ENCODE data around the gene BRAT1.
"Not testable (repeated sequence)": the region's sequence is repeated elsewhere in the genome, so short reads cannot be mapped to it uniquely, and the experiment has no call there.

BRAT1 gene

GRCh38 chr7:2539031-2539911 lies 16.1 kb downstream of the BRAT1 start:
- Histone ChIP-seq H3K14ac (ENCODE audit: low read length) (no peak overlapping the region), H3K4ac (ENCODE audit: low read depth, low read length) (no peak overlapping the region), H3K4me2 (ENCODE audit: low read length) (no peak overlapping the region), H2BK5ac (ENCODE audit: low read depth, low read length, poor library complexity) (no peak overlapping the region), H3K9ac (ENCODE audit: low read length) (no peak overlapping the region), H2AFZ (ENCODE audit: insufficient read depth, low read length, poor library complexity) (no peak overlapping the region), H4K91ac (ENCODE audit: low read depth, low read length) (no peak overlapping the region), H4K8ac (ENCODE audit: low read depth, low read length) (no peak overlapping the region), H3K23ac (ENCODE audit: low read length) (no peak overlapping the region), H3K27me3 (ENCODE audit: insufficient read depth, low read length) (no peaks in the 10 kb centered on the region), H2AK5ac (ENCODE audit: low read length) (no peak overlapping the region), H3K36me3 (ENCODE audit: control insufficient read depth in 1 of 2, insufficient read depth in 2 of 2, low read length in 2 of 2) (peaks cover 58 to 59% of the 10 kb centered on the region in 2 experiments), H2BK12ac (ENCODE audit: low read length) (no peak overlapping the region), H3K18ac (ENCODE audit: low read length) (no peak overlapping the region), H3K79me2 (ENCODE audit: control insufficient read depth, insufficient read depth, low read length, poor library complexity) (no peaks in the 10 kb centered on the region), H4K12ac (ENCODE audit: low read depth, low read length) (no peak overlapping the region), H3K27ac (ENCODE audit: low read depth, low read length) (no peak overlapping the region), H2BK120ac (ENCODE audit: insufficient read depth, low read length, poor library complexity) (no peak overlapping the region), H3K4me1 (ENCODE audit: control insufficient read depth in 1 of 2, insufficient read depth in 2 of 2, low read length in 2 of 2) (no peaks in the 10 kb centered on the region), H3K9me3 (ENCODE audit: insufficient read depth, low read depth, low read length) (no peaks in the 10 kb centered on the region), H3K79me1 (ENCODE audit: low read length) (no peaks in the 10 kb centered on the region), H3K4me3 (ENCODE audit: low read depth, low read length) (no peak overlapping the region)
- whole genome bisulfite sequencing (ENCODE audit: extremely low coverage, insufficient coverage, insufficient read length): no CpG with 5 or more reads among the region's 32 CpGs
- no peak for DNase-seq

- Histone ChIP-seq H4K12ac (ENCODE audit: low read depth, low read length) (no peak overlapping the region), H2AFZ (ENCODE audit: insufficient read depth, low read length, poor library complexity) (no peak overlapping the region), H3K36me3 (ENCODE audit: control insufficient read depth in 1 of 2, insufficient read depth in 2 of 2, low read length in 2 of 2) (peaks cover 50 to 51% of the 10 kb centered on the region in 2 experiments), H4K91ac (ENCODE audit: low read depth, low read length) (no peak overlapping the region), H3K27ac (ENCODE audit: low read depth, low read length) (no peak overlapping the region), H3K23ac (ENCODE audit: low read length) (no peak overlapping the region), H2AK5ac (ENCODE audit: low read length) (no peak overlapping the region), H3K18ac (ENCODE audit: low read length) (no peak overlapping the region), H2BK5ac (ENCODE audit: low read depth, low read length, poor library complexity) (no peak overlapping the region), H2BK120ac (ENCODE audit: insufficient read depth, low read length, poor library complexity) (no peak overlapping the region), H3K27me3 (ENCODE audit: insufficient read depth, low read length) (no peaks in the 10 kb centered on the region), H4K8ac (ENCODE audit: low read depth, low read length) (no peak overlapping the region), H3K9ac (ENCODE audit: low read length) (no peak overlapping the region), H3K14ac (ENCODE audit: low read length) (no peak overlapping the region), H3K9me3 (ENCODE audit: insufficient read depth, low read depth, low read length) (no peaks in the 10 kb centered on the region), H3K79me1 (ENCODE audit: low read length) (no peaks in the 10 kb centered on the region), H3K79me2 (ENCODE audit: control insufficient read depth, insufficient read depth, low read length, poor library complexity) (no peaks in the 10 kb centered on the region), H2BK12ac (ENCODE audit: low read length) (no peak overlapping the region), H3K4me3 (ENCODE audit: low read depth, low read length) (no peak overlapping the region), H3K4me1 (ENCODE audit: control insufficient read depth in 1 of 2, insufficient read depth in 2 of 2, low read length in 2 of 2) (no peaks in the 10 kb centered on the region), H3K4me2 (ENCODE audit: low read length) (no peak overlapping the region), H3K4ac (ENCODE audit: low read depth, low read length) (no peak overlapping the region)
- WGBS (ENCODE audit: extremely low coverage, insufficient coverage, insufficient read length): no CpG with 5 or more reads among the region's 47 CpGs
- DNase-seq: no peak
These were observed 17.1 kb downstream of the BRAT1 start for GRCh38 chr7:2537981-2538851.

- H2BK12ac ChIP-seq (ENCODE audit: low read length); H3K23ac ChIP-seq (ENCODE audit: low read length): not testable (repeated sequence)
These were observed 19.3 kb downstream of the BRAT1 start for GRCh38 chr7:2535872-2536627.

GRCh38 chr7:2534214-2534613 lies 21.1 kb downstream of the BRAT1 start:
- H2BK12ac ChIP-seq (ENCODE audit: low read length); H2BK120ac ChIP-seq (ENCODE audit: insufficient read depth, low read length, poor library complexity); H3K27me3 ChIP-seq (ENCODE audit: insufficient read depth, low read length); H3K4ac ChIP-seq (ENCODE audit: low read depth, low read length); H3K79me1 ChIP-seq (ENCODE audit: low read length); H3K14ac ChIP-seq (ENCODE audit: low read length); H3K79me2 ChIP-seq (ENCODE audit: control insufficient read depth, insufficient read depth, low read length, poor library complexity); H2BK5ac ChIP-seq (ENCODE audit: low read depth, low read length, poor library complexity); H2AFZ ChIP-seq (ENCODE audit: insufficient read depth, low read length, poor library complexity); H4K91ac ChIP-seq (ENCODE audit: low read depth, low read length); H3K23ac ChIP-seq (ENCODE audit: low read length); H4K8ac ChIP-seq (ENCODE audit: low read depth, low read length); H4K12ac ChIP-seq (ENCODE audit: low read depth, low read length); H3K4me3 ChIP-seq (ENCODE audit: low read depth, low read length); H3K9me3 ChIP-seq (ENCODE audit: insufficient read depth, low read depth, low read length); DNase-seq; H3K9ac ChIP-seq (ENCODE audit: low read length); H3K27ac ChIP-seq (ENCODE audit: low read depth, low read length); H3K4me2 ChIP-seq (ENCODE audit: low read length); H3K18ac ChIP-seq (ENCODE audit: low read length); H2AK5ac ChIP-seq (ENCODE audit: low read length): not testable (repeated sequence)
- peaks cover 18 to 20% of the 10 kb centered on the region in 2 experiments for H3K4me1 ChIP-seq (ENCODE audit: control insufficient read depth in 1 of 2, insufficient read depth in 2 of 2, low read length in 2 of 2)
- no CpG with 5 or more reads among the region's 34 CpGs for WGBS (ENCODE audit: extremely low coverage, insufficient coverage, insufficient read length)
- H3K36me3 ChIP-seq (ENCODE audit: control insufficient read depth in 1 of 2, insufficient read depth in 2 of 2, low read length in 2 of 2): peaks cover 16 to 17% of the 10 kb centered on the region in 2 experiments

More at GRCh38 chr7:2535872-2536627, 19.3 kb downstream of the BRAT1 start:
- not testable (repeated sequence) for H3K79me1 ChIP-seq (ENCODE audit: low read length); H2BK5ac ChIP-seq (ENCODE audit: low read depth, low read length, poor library complexity); H4K91ac ChIP-seq (ENCODE audit: low read depth, low read length); H3K4me3 ChIP-seq (ENCODE audit: low read depth, low read length); DNase-seq; H2BK120ac ChIP-seq (ENCODE audit: insufficient read depth, low read length, poor library complexity); H3K4me1 ChIP-seq (ENCODE audit: control insufficient read depth in 1 of 2, insufficient read depth in 2 of 2, low read length in 2 of 2); H4K12ac ChIP-seq (ENCODE audit: low read depth, low read length); H3K9ac ChIP-seq (ENCODE audit: low read length); H3K4me2 ChIP-seq (ENCODE audit: low read length); H3K27ac ChIP-seq (ENCODE audit: low read depth, low read length); H3K14ac ChIP-seq (ENCODE audit: low read length); H3K27me3 ChIP-seq (ENCODE audit: insufficient read depth, low read length); H3K9me3 ChIP-seq (ENCODE audit: insufficient read depth, low read depth, low read length); H4K8ac ChIP-seq (ENCODE audit: low read depth, low read length); H3K79me2 ChIP-seq (ENCODE audit: control insufficient read depth, insufficient read depth, low read length, poor library complexity); H2AK5ac ChIP-seq (ENCODE audit: low read length); H2AFZ ChIP-seq (ENCODE audit: insufficient read depth, low read length, poor library complexity); H3K18ac ChIP-seq (ENCODE audit: low read length); H3K4ac ChIP-seq (ENCODE audit: low read depth, low read length)
- WGBS (ENCODE audit: extremely low coverage, insufficient coverage, insufficient read length): no CpG with 5 or more reads among the region's 19 CpGs
- H3K36me3 ChIP-seq (ENCODE audit: control insufficient read depth in 1 of 2, insufficient read depth in 2 of 2, low read length in 2 of 2): peaks cover 30 to 31% of the 10 kb centered on the region in 2 experiments

Measured in trophoblast cell (in vitro differentiated cells and primary cell).